Endodermal cell (in vitro differentiated cells): Measurements from ENCODE around the gene EHD3. TPM values are rescaled to one million over a fixed set of nuclear protein-coding genes. Genes with fewer than 3 reads are reported as not detected.

Experiments
- DNase-seq: peaks from one replicate; pipeline ENCODE4 v3.0.0-alpha.2; 2017
- H3K27ac ChIP-seq: 2 replicates; pipeline ENCODE4 v1.5.1; 2013; ENCODE audit warnings: mild to moderate bottlenecking, low read depth, low read length, moderate library complexity
- H3K27me3 ChIP-seq: 2 replicates; pipeline ENCODE4 v1.6.1; 2013; ENCODE audit warnings: mild to moderate bottlenecking, low read length, moderate library complexity; ENCODE audit not compliant: insufficient read depth, control insufficient read depth, poor library complexity, severe bottlenecking
- H3K36me3 ChIP-seq: 2 replicates; pipeline ENCODE4 v1.7.0; 2013; ENCODE audit warnings: mild to moderate bottlenecking, low read length, moderate library complexity; ENCODE audit not compliant: control insufficient read depth, insufficient read depth
- H3K4me1 ChIP-seq: one replicate; pipeline ENCODE4 v1.7.0; 2013; ENCODE audit warnings: low read length; ENCODE audit not compliant: control insufficient read depth, insufficient read depth
- H3K4me3 ChIP-seq: 2 replicates; pipeline ENCODE4 v1.5.1; 2013; ENCODE audit warnings: mild to moderate bottlenecking, low read length, moderate library complexity
- H3K9ac ChIP-seq: 2 replicates; pipeline ENCODE4 v1.6.1; 2013; ENCODE audit warnings: mild to moderate bottlenecking, low read length, moderate library complexity; ENCODE audit not compliant: poor library complexity, severe bottlenecking; ENCODE audit errors: extremely low read depth
- H3K9me3 ChIP-seq: 2 replicates; pipeline ENCODE4 v1.6.1; 2013; ENCODE audit warnings: mild to moderate bottlenecking, low read length, moderate library complexity; ENCODE audit not compliant: control insufficient read depth
- H3K27ac Mint-ChIP-seq: 2 replicates; pipeline ENCODE4 v1.8.0; 2020; ENCODE audit warnings: mixed read lengths
- H3K27me3 Mint-ChIP-seq: 2 replicates; pipeline ENCODE4 v1.8.0; 2021; ENCODE audit warnings: mild to moderate bottlenecking, mixed read lengths; ENCODE audit not compliant: insufficient read depth
- H3K36me3 Mint-ChIP-seq: 2 replicates; pipeline ENCODE4 v1.8.0; 2020; ENCODE audit warnings: low read depth, mixed read lengths
- H3K4me1 Mint-ChIP-seq: 2 replicates; pipeline ENCODE4 v1.8.0; 2020; ENCODE audit warnings: mixed read lengths
- H3K4me3 Mint-ChIP-seq: 2 replicates; pipeline ENCODE4 v1.8.0; 2020; ENCODE audit warnings: mild to moderate bottlenecking, moderate library complexity, mixed read lengths
- H3K9me3 Mint-ChIP-seq: 2 replicates; pipeline ENCODE4 v1.8.0; 2020; ENCODE audit warnings: mild to moderate bottlenecking, mixed read lengths
- CTCF ChIP-seq: fragments of 200-600 bp; sonication (generic); conservative IDR thresholded peaks from 2 replicates; pipeline ENCODE4 v1.5.0; 2021; ENCODE audit warnings: antibody characterized with exemption, mild to moderate bottlenecking
- WGBS, 2 experiments: methylation state at CpG; one replicate each; pipeline versions ENCODE4 v1.1.5 to v1.1.7; 2013; ENCODE audit warnings: missing lambda C conversion rate in 2 of 2, mixed read lengths in 1 of 2; ENCODE audit not compliant: insufficient coverage in 1 of 2, insufficient read length in 1 of 2; 5-methylcytosine and 5-hydroxymethylcytosine counted together
- total RNA-seq, 2 donors: library from RNA; stranded (reverse); fragmentation: NEBNext Ultra II Directional in 1 of 2; extraction: Animal tissue kit (Norgen Biotek cat#: 25700) in 1 of 2; gene quantifications; 2 replicates in 1 of 2; 3 replicates in 1 of 2; pipeline ENCODE4 v1.2.1, GENCODE V29; 2021

The EHD3 gene
- total RNA-seq, 2 donors from 2014 or later: 10.7 to 15.5 TPM

DNA sequence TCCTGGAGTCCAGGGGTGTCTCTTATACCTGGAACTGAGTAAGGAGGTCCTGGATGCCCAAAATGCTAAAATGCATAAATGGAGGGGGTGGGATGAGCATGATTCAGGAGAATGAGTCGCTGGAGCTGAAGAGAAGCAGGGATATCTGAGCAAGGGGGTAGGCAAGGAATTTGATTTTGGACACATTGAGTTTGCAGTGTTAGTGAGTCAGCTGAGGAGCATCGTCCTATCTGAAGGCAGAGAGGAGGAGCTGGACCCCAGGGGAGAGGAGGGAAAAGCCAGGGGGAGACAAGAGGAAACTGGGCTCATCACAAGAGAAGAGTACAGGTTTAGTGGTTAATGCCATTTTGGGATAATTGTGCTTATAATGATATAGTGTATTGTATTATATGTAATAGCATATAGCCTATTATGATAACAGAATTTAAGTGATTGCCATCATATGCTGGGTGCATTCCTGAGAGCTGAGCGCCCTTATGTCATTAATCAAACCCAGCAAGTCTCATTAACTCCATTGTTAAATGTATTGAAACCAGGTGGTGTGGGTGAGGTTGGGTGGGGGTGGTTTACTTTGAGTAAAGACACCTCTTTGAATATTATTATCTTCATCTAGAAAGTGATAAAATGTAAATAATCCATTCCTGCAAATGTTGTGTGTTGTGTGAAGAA lies 12.4 kb downstream of the EHD3 start:
- Histone ChIP-seq H3K9ac (no peak overlapping the region), H3K4me3 (no peak overlapping the region), H3K4me1 (no peaks in the 10 kb centered on the region), H3K9me3 (no peaks in the 10 kb centered on the region), H3K27me3 (no peaks in the 10 kb centered on the region), H3K27ac (no peak overlapping the region), H3K36me3 (peaks cover 16% of the 10 kb centered on the region)
- Mint-ChIP-seq H3K27ac (no peak overlapping the region), H3K4me3 (no peak overlapping the region), H3K4me1 (peaks cover 8% of the 10 kb centered on the region), H3K36me3 (peaks cover 13% of the 10 kb centered on the region), H3K27me3 (no peaks in the 10 kb centered on the region), H3K9me3 (no peaks in the 10 kb centered on the region)
- no peak for DNase-seq
- no peak for TF ChIP-seq CTCF
- WGBS, 2 experiments: 84 to 89% methylated on average over 2 of the region's 3 CpGs

GRCh38 chr2:31247711-31248110 lies 13.8 kb downstream of the EHD3 start:
- WGBS, 2 experiments: 93 to 100% methylated on average over 5 of the region's 5 CpGs
- no peak overlapping the region for H3K4me3 Mint-ChIP-seq

DNA sequence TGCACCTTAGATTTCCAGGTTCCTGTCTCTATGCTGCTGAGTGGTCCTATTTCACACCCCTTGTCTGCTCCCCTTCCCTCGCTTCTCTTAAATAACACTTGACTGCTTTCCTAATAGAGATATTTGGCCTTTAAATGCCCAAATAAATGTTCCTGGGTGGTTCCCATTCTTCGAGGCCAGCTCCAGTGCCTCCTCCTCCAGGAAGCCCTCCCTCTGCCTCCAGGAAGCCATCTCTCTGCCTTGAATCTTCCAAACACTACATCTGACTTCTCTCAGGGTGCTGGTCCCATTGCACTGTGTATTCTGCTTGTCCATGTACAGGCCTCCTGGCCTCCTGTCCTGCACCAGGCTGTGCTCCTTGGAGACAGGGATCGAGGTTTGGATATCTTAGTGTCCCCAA lies 14.2 kb downstream of the EHD3 start:
- no peak overlapping the region for H3K4me3 ChIP-seq
- Mint-ChIP-seq H3K4me3 (no peak overlapping the region), H3K36me3 (peaks cover 13% of the 10 kb centered on the region), H3K4me1 (peaks cover 7% of the 10 kb centered on the region), H3K9me3 (no peaks in the 10 kb centered on the region), H3K27ac (no peak overlapping the region), H3K27me3 (no peaks in the 10 kb centered on the region)
- DNase-seq: peak; percentile 35
- no peaks in the 10 kb centered on the region for H3K27me3 ChIP-seq
- 93 to 96% methylated on average over 3 of the region's 3 CpGs for WGBS, 2 experiments
- H3K36me3 ChIP-seq: peaks cover 16% of the 10 kb centered on the region
- H3K9ac ChIP-seq: no peak overlapping the region
- no peaks in the 10 kb centered on the region for H3K9me3 ChIP-seq
- H3K27ac ChIP-seq: no peak overlapping the region
- no peaks in the 10 kb centered on the region for H3K4me1 ChIP-seq
- TF ChIP-seq CTCF: no peak

More at GRCh38 chr2:31247711-31248110, 13.8 kb downstream of the EHD3 start:
- H3K4me1 Mint-ChIP-seq: peaks cover 6% of the 10 kb centered on the region
- H3K27me3 Mint-ChIP-seq: no peaks in the 10 kb centered on the region
- DNase-seq: no peak
- Histone ChIP-seq H3K27ac (no peak overlapping the region), H3K27me3 (no peaks in the 10 kb centered on the region), H3K9ac (no peak overlapping the region), H3K36me3 (peaks cover 16% of the 10 kb centered on the region), H3K4me1 (no peaks in the 10 kb centered on the region), H3K4me3 (no peak overlapping the region), H3K9me3 (no peaks in the 10 kb centered on the region)
- H3K27ac Mint-ChIP-seq: no peak overlapping the region
- H3K36me3 Mint-ChIP-seq: peaks cover 13% of the 10 kb centered on the region
- TF ChIP-seq CTCF: no peak
- H3K9me3 Mint-ChIP-seq: no peaks in the 10 kb centered on the region
